H9 (cell line): ENCODE results near the gene F7. TPM values are rescaled to one million over a fixed set of nuclear protein-coding genes. Genes with fewer than 3 reads are reported as not detected.

Experiments used
- DNase-seq: peaks from one replicate; pipeline ENCODE4 v3.0.0-alpha.2; 2017
- H2AFZ ChIP-seq: one replicate; pipeline ENCODE4 v1.6.1; 2013; ENCODE audit warnings: mild to moderate bottlenecking, low read length, control low read depth, moderate library complexity
- H2AK5ac ChIP-seq: 2 replicates; pipeline ENCODE4 v1.6.1; 2013; ENCODE audit warnings: low read length, control low read depth, mixed read lengths; ENCODE audit not compliant: insufficient read length
- H2BK120ac ChIP-seq: one replicate; pipeline ENCODE4 v1.6.1; 2013; ENCODE audit warnings: low read depth, mild to moderate bottlenecking, low read length, control low read depth, inconsistent platforms; ENCODE audit not compliant: poor library complexity, severe bottlenecking
- H2BK12ac ChIP-seq: 2 replicates; pipeline ENCODE4 v1.6.1; 2013; ENCODE audit warnings: low read length, control low read depth, mixed read lengths, low read depth; ENCODE audit not compliant: insufficient read length
- H2BK15ac ChIP-seq: 2 replicates; pipeline ENCODE4 v1.6.1; 2013; ENCODE audit warnings: low read depth, low read length, control low read depth
- H2BK20ac ChIP-seq: one replicate; pipeline ENCODE4 v1.6.1; 2013; ENCODE audit warnings: low read depth, mild to moderate bottlenecking, low read length, control low read depth, inconsistent platforms; ENCODE audit not compliant: poor library complexity, severe bottlenecking
- H2BK5ac ChIP-seq: 2 replicates; pipeline ENCODE4 v1.6.1; 2013; ENCODE audit warnings: low read length, control low read depth, mixed read lengths; ENCODE audit not compliant: insufficient read length
- H3K14ac ChIP-seq: 2 replicates; pipeline ENCODE4 v1.6.1; 2013; ENCODE audit warnings: low read length, control low read depth; ENCODE audit not compliant: insufficient read depth
- H3K18ac ChIP-seq: 2 replicates; pipeline ENCODE4 v1.6.1; 2013; ENCODE audit warnings: low read depth, mild to moderate bottlenecking, mixed read lengths, low read length, control low read depth; ENCODE audit not compliant: insufficient read length
- H3K23ac ChIP-seq: 2 replicates; pipeline ENCODE4 v1.6.1; 2013; ENCODE audit warnings: low read length, control low read depth, mixed read lengths, low read depth; ENCODE audit not compliant: insufficient read length
- H3K23me2 ChIP-seq: 2 replicates; pipeline ENCODE4 v1.6.1; 2013; ENCODE audit warnings: low read depth, mild to moderate bottlenecking, mixed read lengths, low read length, control low read depth; ENCODE audit not compliant: insufficient read length, poor library complexity, severe bottlenecking
- H3K27ac ChIP-seq: 2 replicates; pipeline ENCODE4 v1.5.1; 2013; ENCODE audit warnings: low read length, control low read depth, mixed read lengths, low read depth; ENCODE audit not compliant: insufficient read length
- H3K27me3 ChIP-seq: 2 replicates; pipeline ENCODE4 v1.6.1; 2013; ENCODE audit warnings: low read length, control low read depth, inconsistent platforms; ENCODE audit not compliant: insufficient read depth
- H3K4ac ChIP-seq: 2 replicates; pipeline ENCODE4 v1.6.1; 2013; ENCODE audit warnings: low read depth, mild to moderate bottlenecking, control low read depth, inconsistent platforms, low read length, moderate library complexity
- H3K4me1 ChIP-seq: 2 replicates; pipeline ENCODE4 v1.6.1; 2013; ENCODE audit warnings: low read length, control low read depth, inconsistent platforms; ENCODE audit not compliant: insufficient read depth
- H3K4me2 ChIP-seq: 2 replicates; pipeline ENCODE4 v1.6.1; 2013; ENCODE audit warnings: low read length, control low read depth, mixed read lengths; ENCODE audit not compliant: insufficient read length, insufficient read depth
- H3K56ac ChIP-seq: 2 replicates; pipeline ENCODE4 v1.6.1; 2013; ENCODE audit warnings: low read depth, mild to moderate bottlenecking, mixed read lengths, low read length, control low read depth; ENCODE audit not compliant: insufficient read length
- H3K79me1 ChIP-seq: 2 replicates; pipeline ENCODE4 v1.6.1; 2013; ENCODE audit warnings: low read depth, mild to moderate bottlenecking, moderate library complexity, low read length, control low read depth, inconsistent platforms; ENCODE audit not compliant: insufficient read depth, poor library complexity, severe bottlenecking
- H3K79me2 ChIP-seq: 2 replicates; pipeline ENCODE4 v1.6.1; 2013; ENCODE audit warnings: low read length, control low read depth, inconsistent platforms; ENCODE audit not compliant: insufficient read depth
- H3K9ac ChIP-seq: 2 replicates; pipeline ENCODE4 v1.6.1; 2013; ENCODE audit warnings: low read length, control low read depth, mixed read lengths; ENCODE audit not compliant: insufficient read length; ENCODE audit errors: extremely low read depth
- H3K9me3 ChIP-seq: one replicate; pipeline ENCODE4 v1.6.1; 2013; ENCODE audit warnings: low read depth, low read length, inconsistent platforms; ENCODE audit not compliant: control insufficient read depth
- H3T11ph ChIP-seq: one replicate; pipeline ENCODE4 v1.6.1; 2013; ENCODE audit warnings: mild to moderate bottlenecking, low read length, control low read depth, inconsistent platforms
- H4K20me1 ChIP-seq: one replicate; pipeline ENCODE4 v1.6.1; 2013; ENCODE audit not compliant: control insufficient read depth, insufficient read length, insufficient read depth
- H4K5ac ChIP-seq: 2 replicates; pipeline ENCODE4 v1.6.1; 2013; ENCODE audit warnings: low read depth, mild to moderate bottlenecking, mixed read lengths, low read length, control low read depth; ENCODE audit not compliant: insufficient read length
- H4K8ac ChIP-seq: replicated peaks from 2 replicates; pipeline ENCODE4 v1.6.1; 2013; ENCODE audit warnings: low read length, control low read depth, mixed read lengths, low read depth; ENCODE audit not compliant: insufficient read length
- H4K91ac ChIP-seq: 2 replicates; pipeline ENCODE4 v1.6.1; 2013; ENCODE audit warnings: low read depth, mild to moderate bottlenecking, moderate library complexity, mixed read lengths, low read length, control low read depth; ENCODE audit not compliant: insufficient read length
- H3K27ac Mint-ChIP-seq, 3 experiments: 2 replicates in 2 of 3; 3 replicates in 1 of 3; pipeline ENCODE4 v1.8.0; 2020 to 2021; ENCODE audit warnings: mixed read lengths in 3 of 3, mild to moderate bottlenecking in 1 of 3, moderate library complexity in 1 of 3
- H3K27me3 Mint-ChIP-seq: 2 replicates; pipeline ENCODE4 v1.8.0; 2021; ENCODE audit warnings: low read depth, mild to moderate bottlenecking, moderate library complexity, mixed read lengths
- H3K36me3 Mint-ChIP-seq, 3 experiments: 2 replicates in 2 of 3; 3 replicates in 1 of 3; pipeline ENCODE4 v1.8.0; 2020 to 2021; ENCODE audit warnings: low read depth in 3 of 3, mixed read lengths in 3 of 3; ENCODE audit not compliant: insufficient read depth in 1 of 3
- H3K4me1 Mint-ChIP-seq, 2 experiments: 2 replicates each; pipeline ENCODE4 v1.8.0; 2020; ENCODE audit warnings: mixed read lengths in 2 of 2
- H3K4me3 Mint-ChIP-seq, 2 experiments: 2 replicates in 1 of 2; 3 replicates in 1 of 2; pipeline ENCODE4 v1.8.0; 2020 to 2021; ENCODE audit warnings: mild to moderate bottlenecking in 2 of 2, mixed read lengths in 2 of 2, moderate library complexity in 1 of 2
- H3K9me3 Mint-ChIP-seq, 2 experiments: 2 replicates in 1 of 2; 3 replicates in 1 of 2; pipeline ENCODE4 v1.8.0; 2020; ENCODE audit warnings: mild to moderate bottlenecking in 2 of 2, mixed read lengths in 2 of 2, moderate library complexity in 1 of 2
- CTCF ChIP-seq: fragments of 200-600 bp; sonication (generic); conservative IDR thresholded peaks from 3 replicates; pipeline ENCODE4 v1.8.0; 2021; ENCODE audit warnings: antibody characterized with exemption, mild to moderate bottlenecking
- WGBS: extraction: QIAGEN DNeasy Blood & Tissue Kit; methylation state at CpG from one replicate; pipeline ENCODE4 v1.1.7; 2013; ENCODE audit warnings: missing lambda C conversion rate, low lambda C conversion rate, mixed read lengths; ENCODE audit not compliant: insufficient read length; ENCODE audit errors: extremely low coverage; 5-methylcytosine and 5-hydroxymethylcytosine counted together
- total RNA-seq: library from RNA; stranded (reverse); gene quantifications from 2 replicates; pipeline ENCODE4 v1.2.1, GENCODE V29; 2021

The F7 gene
- total RNA-seq, 1 experiment from 2014 or later: 0.81 TPM

- Mint-ChIP-seq H3K36me3 (no peaks in the 10 kb centered on the region; a peak in 1 of 7 replicates), H3K27me3 (peaks cover 13% of the 10 kb centered on the region), H3K9me3 (no peaks in the 10 kb centered on the region), H3K4me3 (no peak overlapping the region), H3K27ac (no peak overlapping the region), H3K4me1 (peaks cover 14 to 30% of the 10 kb centered on the region in 2 experiments)
- Histone ChIP-seq H4K91ac (no peak overlapping the region), H3K27me3 (peaks cover 2% of the 10 kb centered on the region; the same call in 1 of the 2 replicates), H2BK15ac (no peak overlapping the region), H2BK12ac (no peak overlapping the region), H3K9me3 (no peaks in the 10 kb centered on the region), H2AK5ac (no peak overlapping the region), H3K23me2 (no peaks in the 10 kb centered on the region), H4K20me1 (no peaks in the 10 kb centered on the region), H3K4ac (no peak overlapping the region), H3K4me2 (no peak overlapping the region), H3K79me2 (no peaks in the 10 kb centered on the region), H3K56ac (no peak overlapping the region), H2BK5ac (no peak overlapping the region), H3K23ac (no peak overlapping the region), H3K18ac (no peak overlapping the region), H3T11ph (no peak overlapping the region), H2BK120ac (no peak overlapping the region), H4K5ac (no peak overlapping the region), H2AFZ (no peak overlapping the region), H3K79me1 (no peaks in the 10 kb centered on the region), H3K4me1 (no peaks in the 10 kb centered on the region), H2BK20ac (no peak overlapping the region), H3K14ac (no peak overlapping the region), H4K8ac (no peak overlapping the region), H3K9ac (no peak overlapping the region), H3K27ac (no peak overlapping the region)
- TF ChIP-seq CTCF: no peak
- DNase-seq: peak; percentile 6
- no CpG with 5 or more reads among the region's 2 CpGs for WGBS
Observed at GRCh38 chr13:113135281-113135760, 29.7 kb downstream of the F7 start.
